ENCODE results near the gene TMEM212.
"Not testable (repeated sequence)": the region's sequence is repeated elsewhere in the genome, so short reads cannot be mapped to it uniquely, and the experiment has no call there.

The TMEM212 gene

DNA sequence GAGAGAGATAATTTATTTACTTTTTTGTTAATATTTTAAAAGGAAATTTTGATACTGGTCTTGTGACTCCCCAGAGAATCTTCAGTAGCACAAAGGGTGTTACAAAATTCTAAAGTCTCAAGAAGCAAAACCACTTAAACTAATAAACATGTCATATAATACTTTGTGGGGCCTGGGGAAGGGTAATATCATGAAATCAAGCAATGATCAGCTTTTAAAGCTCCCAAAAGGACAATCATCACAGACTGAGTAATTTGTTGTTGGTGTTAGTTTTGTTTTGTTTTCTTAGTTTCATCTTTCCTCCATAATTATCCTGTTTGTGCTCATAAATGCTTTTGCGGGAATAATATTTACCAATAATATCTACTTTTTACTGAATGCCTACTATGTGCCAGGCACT, 55.0 kb downstream of the TMEM212 start:
- DNase-seq = no peak

DNA sequence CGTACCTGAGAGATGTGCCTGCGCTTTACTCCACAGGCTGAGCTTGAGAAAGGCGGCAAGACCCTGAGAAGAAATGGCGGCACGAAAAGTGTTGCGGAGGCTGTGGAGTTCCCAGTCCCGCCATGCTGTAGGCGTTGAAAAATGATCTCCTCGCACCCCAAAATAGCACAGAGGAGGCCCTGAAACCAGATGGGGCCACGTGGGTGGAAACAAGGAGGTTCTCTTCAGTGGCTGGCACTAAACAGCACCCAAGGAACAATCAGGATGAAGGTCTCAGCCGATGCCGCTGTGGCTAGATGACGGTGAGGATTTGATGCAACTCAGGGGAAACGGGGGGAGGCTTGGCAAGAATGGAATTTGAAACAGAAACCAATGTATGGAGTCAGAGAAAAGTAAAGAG, 57.3 kb downstream of the TMEM212 start:
- no peak for DNase-seq

DNA sequence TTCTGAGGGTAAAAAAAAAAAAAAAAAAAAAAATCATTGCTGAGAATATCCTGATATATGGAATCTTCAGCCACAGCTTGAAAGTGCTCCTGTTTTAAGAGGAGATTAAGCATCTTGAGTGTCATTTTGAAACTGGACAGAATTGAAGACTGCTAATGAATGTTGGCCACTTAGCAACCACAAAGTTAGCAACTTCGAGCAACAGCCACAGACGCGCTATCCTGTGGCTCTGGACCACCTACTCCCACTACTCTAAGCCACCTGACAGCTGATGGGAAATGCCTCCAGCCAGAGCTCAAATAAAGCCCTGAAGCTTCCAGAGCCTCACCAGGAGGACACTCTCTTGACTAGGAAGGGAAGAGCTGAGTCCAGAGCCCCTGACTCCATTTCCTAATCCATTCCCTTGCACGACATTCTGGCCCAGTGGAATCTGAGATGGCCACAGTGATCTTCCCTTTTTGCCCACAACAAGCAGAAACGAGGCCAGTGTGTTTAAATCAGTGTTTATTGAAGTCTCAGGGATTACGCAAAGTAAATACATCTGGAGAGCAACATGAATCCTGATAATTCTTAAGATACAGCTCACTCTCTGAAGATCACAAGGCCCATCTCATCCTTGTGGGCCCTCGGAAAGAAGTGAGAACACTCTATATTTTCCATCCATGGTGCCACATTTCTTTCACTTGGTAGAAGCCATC, 58.6 kb downstream of the TMEM212 start:
- no peak for DNase-seq

DNA sequence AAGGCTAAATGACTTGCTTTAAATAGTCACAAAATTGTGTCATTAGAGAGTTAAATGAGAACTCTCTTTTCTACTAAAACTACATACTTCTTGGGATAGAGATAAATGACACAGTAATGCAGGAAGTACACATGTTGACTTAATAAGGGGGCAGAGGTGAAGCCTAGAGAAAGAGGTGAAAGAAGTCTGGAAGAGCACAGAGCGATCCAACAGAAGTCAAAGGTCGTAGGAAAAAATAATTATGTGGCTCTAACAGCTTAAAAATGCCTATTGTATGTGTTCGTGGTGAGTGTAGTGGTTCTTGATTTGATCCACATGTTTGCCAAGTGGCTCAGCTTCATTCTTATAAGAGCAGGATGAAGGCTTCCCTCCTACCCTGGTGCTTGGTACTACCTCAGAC, 61.7 kb downstream of the TMEM212 start:
- no peak for DNase-seq

DNA sequence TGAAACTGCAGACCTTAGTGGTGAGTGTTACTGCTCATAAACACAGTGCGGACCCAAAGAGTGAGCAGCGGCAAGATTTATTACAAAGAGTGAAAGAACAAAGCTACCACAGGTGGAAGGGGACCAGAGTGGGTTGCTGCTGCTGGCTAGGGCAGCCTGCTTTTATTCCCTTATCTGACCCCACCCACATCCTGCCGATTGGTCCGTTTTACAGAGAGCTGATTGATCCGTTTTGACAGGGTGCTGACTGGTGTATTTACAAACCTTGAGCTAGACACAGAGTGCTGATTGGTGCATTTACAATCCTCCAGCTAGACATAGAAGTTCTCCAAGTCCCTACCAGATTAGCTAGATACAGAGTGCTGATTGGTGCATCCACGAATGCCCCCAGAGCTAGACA, 63.4 kb downstream of the TMEM212 start:
- DNase-seq = not testable (repeated sequence)

DNA sequence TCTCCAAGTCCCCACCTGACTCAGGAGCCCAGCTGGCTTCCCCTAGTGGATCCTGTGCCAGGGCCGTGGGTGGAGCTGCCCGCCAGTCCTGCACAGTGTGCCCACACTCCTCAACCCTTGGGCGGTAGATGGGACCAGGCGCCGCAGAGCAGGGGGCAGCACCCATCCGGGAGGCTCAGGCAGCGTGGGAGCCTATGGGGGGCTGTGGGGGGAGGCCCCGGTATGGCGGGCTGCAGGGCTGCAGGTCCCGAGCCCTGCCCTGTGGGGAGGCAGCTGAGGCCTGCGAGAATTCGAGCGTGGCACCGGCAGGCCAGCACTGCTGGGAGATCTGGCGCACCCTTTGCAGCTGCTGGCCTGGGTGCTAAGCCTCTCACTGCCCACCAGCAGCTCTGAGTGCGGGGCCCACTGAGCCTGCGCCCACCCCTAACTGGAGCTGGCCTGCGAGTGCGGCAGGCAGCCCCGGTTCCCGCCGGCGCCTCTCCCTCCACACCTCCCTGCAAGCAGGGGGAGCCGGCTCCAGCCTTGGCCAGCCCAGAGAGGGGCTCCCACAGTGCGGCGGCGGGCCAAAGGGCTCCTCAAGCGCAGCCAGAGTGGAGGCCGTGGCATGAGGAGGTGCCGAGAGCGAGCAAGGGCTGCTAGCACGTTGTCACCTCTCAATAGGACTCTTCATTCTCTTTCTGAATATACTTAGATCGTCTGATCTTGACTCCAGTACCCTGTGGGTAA, 64.0 kb downstream of the TMEM212 start:
- DNase-seq = no peak

DNA sequence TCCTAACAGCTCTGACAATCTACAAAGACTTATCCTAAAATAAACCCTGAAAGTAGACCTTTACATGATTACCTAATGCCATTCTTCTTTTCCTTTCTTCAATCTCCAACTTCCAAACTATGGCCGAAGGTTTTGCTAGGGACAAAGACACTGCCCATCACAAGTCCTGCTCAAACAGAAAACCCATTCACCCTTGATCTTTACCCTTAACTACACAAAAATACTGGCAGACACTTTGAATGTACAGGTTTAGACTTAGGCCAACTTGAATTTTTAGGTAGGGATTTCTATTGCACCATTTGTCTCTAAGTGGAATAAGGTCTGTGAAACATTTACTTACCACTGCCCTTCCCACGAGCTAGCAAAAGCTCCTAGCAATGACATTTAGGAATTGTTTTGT, 64.6 kb downstream of the TMEM212 start:
- no peak for DNase-seq

DNA sequence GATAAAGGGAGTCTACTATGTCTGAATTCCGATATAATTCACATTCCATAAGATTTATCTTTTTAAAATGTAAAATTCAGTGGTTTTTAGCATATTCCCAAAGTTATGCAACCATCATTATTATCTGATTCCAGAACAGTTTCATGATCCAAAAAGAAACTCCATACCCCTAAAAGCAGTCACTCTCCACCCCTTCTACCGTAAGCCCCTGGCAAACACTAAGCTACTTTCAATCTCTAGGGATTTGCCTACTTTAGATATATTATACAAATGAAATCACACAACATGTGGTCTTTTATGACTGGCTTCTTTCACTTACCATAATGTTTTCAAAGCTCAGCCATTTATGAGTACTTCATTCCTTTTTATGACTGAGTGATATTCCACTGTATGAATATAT, 65.6 kb downstream of the TMEM212 start:
- no peak for DNase-seq

All from activated T-cell treated with anti-CD3 and anti-CD28 coated beads for 4 hours (primary cell).